Endothelial cell of umbilical vein (primary cell): ENCODE results near the gene PBX3. TPM values are rescaled to one million over a fixed set of nuclear protein-coding genes. Genes with fewer than 3 reads are reported as not detected.

Experiments used
- BruUV-seq: library from RNA; stranded (reverse); fragments of 400-500 nt; replicated peaks from 2 replicates; lab custom pipeline; 2021; lab: Mats Ljungman, UMichigan
- CTCF ChIA-PET: fragments of 300-600, 350-600 bp; sonication (Branson Sonifier 250); formaldehyde crosslinking; loops from one replicate; lab custom pipeline; 2021; ENCODE audit warnings: antibody characterized with exemption, inconsistent platforms; lab: Charles Lee
- POLR2A ChIA-PET: fragments of 300-600, 350-600 bp; sonication (Branson Sonifier 250); formaldehyde crosslinking; loops from one replicate; lab custom pipeline; 2021; ENCODE audit warnings: antibody characterized with exemption, inconsistent platforms; lab: Charles Lee
- DNase-seq: peaks from one replicate; pipeline ENCODE4 v3.0.0-alpha.2; 2011; ENCODE audit warnings: low read depth, low spot score
- FAIRE-seq: peaks from 2 replicates; lab custom pipeline; 2011; peaks lifted over from hg19 to GRCh38; lab: Jason Lieb, UNC
- H2AFZ ChIP-seq: 2 replicates; pipeline ENCODE4 v1.6.0; 2012; ENCODE audit warnings: low read depth, low read length, control low read depth, inconsistent platforms
- H3K27ac ChIP-seq: 2 replicates; pipeline ENCODE4 v1.5.1; 2011; ENCODE audit warnings: low read depth, mild to moderate bottlenecking, control low read depth, low read length, moderate library complexity; ENCODE audit not compliant: insufficient read depth
- H3K27me3 ChIP-seq, 2 experiments: 2 replicates each; pipeline versions ENCODE4 v1.6.0 to v1.6.1; 2011; ENCODE audit warnings: low read length in 2 of 2, mixed read lengths in 1 of 2; ENCODE audit not compliant: control insufficient read depth in 2 of 2, insufficient read depth in 2 of 2
- H3K36me3 ChIP-seq, 2 experiments: 2 replicates in 1 of 2; 3 replicates in 1 of 2; pipeline ENCODE4 v1.5.1; 2011; ENCODE audit warnings: low read length in 2 of 2, mild to moderate bottlenecking in 1 of 2, moderate library complexity in 1 of 2; ENCODE audit not compliant: control insufficient read depth in 2 of 2, insufficient read depth in 2 of 2; ENCODE audit errors: extremely low read depth in 1 of 2
- H3K4me1 ChIP-seq: 3 replicates; pipeline ENCODE4 v1.5.1; 2011; ENCODE audit warnings: mild to moderate bottlenecking, low read length; ENCODE audit not compliant: control insufficient read depth, insufficient read depth; ENCODE audit errors: extremely low read depth
- H3K4me2 ChIP-seq: 2 replicates; pipeline ENCODE4 v1.6.1; 2011; ENCODE audit warnings: low read length, control low read depth, mixed read lengths; ENCODE audit not compliant: insufficient read depth
- H3K4me3 ChIP-seq, 3 experiments: fragments of 200-600 bp in 1 of 3; sonication (generic), shearing (Covaris generic) in 1 of 3; replicated peaks in 1 of 3; 2 replicates each; pipeline ENCODE4 v1.5.1; 2011 to 2016; ENCODE audit warnings: control low read depth in 3 of 3, low read length in 3 of 3, mild to moderate bottlenecking in 2 of 3, inconsistent platforms in 1 of 3, low read depth in 1 of 3, moderate library complexity in 1 of 3; ENCODE audit not compliant: insufficient read depth in 1 of 3
- H3K79me2 ChIP-seq: 2 replicates; pipeline ENCODE4 v1.6.0; 2012; ENCODE audit warnings: low read length, inconsistent platforms; ENCODE audit not compliant: control insufficient read depth, insufficient read depth
- H3K9ac ChIP-seq: replicated peaks from 2 replicates; pipeline ENCODE3; 2011; ENCODE audit warnings: low read length, control low read depth; ENCODE audit not compliant: insufficient read depth; ENCODE audit errors: extremely low read depth
- H3K9me1 ChIP-seq: replicated peaks from 3 replicates; pipeline ENCODE4 v1.6.0; 2011; ENCODE audit warnings: mild to moderate bottlenecking, low read length; ENCODE audit not compliant: control insufficient read depth, insufficient read depth; ENCODE audit errors: extremely low read depth
- H3K9me3 ChIP-seq: replicated peaks from 2 replicates; pipeline ENCODE4 v1.5.1; 2012; ENCODE audit warnings: low read length, inconsistent platforms; ENCODE audit not compliant: control insufficient read depth, insufficient read depth
- H4K20me1 ChIP-seq: replicated peaks from 2 replicates; pipeline ENCODE3; 2011; ENCODE audit warnings: mild to moderate bottlenecking, low read length; ENCODE audit not compliant: control insufficient read depth, insufficient read depth; ENCODE audit errors: extremely low read depth
- CTCF ChIP-seq, 2 donors: IDR thresholded peaks; 1 replicate in 1 of 2; 2 replicates in 1 of 2; pipeline ENCODE4 v1.5.1; 2011; ENCODE audit warnings: low read length in 2 of 2, mild to moderate bottlenecking in 2 of 2, moderate library complexity in 2 of 2, control low read depth in 1 of 2, inconsistent platforms in 1 of 2, low read depth in 1 of 2; ENCODE audit not compliant: insufficient read depth in 1 of 2; ENCODE audit errors: extremely low read depth in 1 of 2
- EZH2 ChIP-seq: IDR thresholded peaks from 2 replicates; pipeline ENCODE4 v1.6.1; 2012; ENCODE audit warnings: borderline replicate concordance, low read depth, mild to moderate bottlenecking, moderate library complexity, low read length, inconsistent platforms; ENCODE audit not compliant: severe bottlenecking
- FOS ChIP-seq: IDR thresholded peaks from 2 replicates; pipeline ENCODE4 v1.6.1; 2011; ENCODE audit warnings: mild to moderate bottlenecking, low read length, moderate library complexity, borderline replicate concordance; ENCODE audit not compliant: insufficient read depth
- GATA2 ChIP-seq: IDR thresholded peaks from 2 replicates; pipeline ENCODE4 v1.7.0; 2011; ENCODE audit warnings: low read depth, mild to moderate bottlenecking, moderate library complexity, mixed read lengths, low read length; ENCODE audit not compliant: insufficient read length, insufficient read depth
- JUN ChIP-seq: IDR thresholded peaks from 2 replicates; pipeline ENCODE4 v1.6.1; 2011; ENCODE audit warnings: borderline replicate concordance, low read depth; ENCODE audit not compliant: insufficient read length, insufficient read depth
- MAX ChIP-seq: IDR thresholded peaks from 2 replicates; pipeline ENCODE4 v1.6.1; 2011; ENCODE audit not compliant: insufficient read depth, insufficient read length
- MYC ChIP-seq: IDR thresholded peaks from one replicate; pipeline ENCODE4 v1.6.1; 2011; ENCODE audit warnings: mild to moderate bottlenecking, low read depth, low read length
- POLR2A ChIP-seq: IDR thresholded peaks from 2 replicates; pipeline ENCODE4 v1.6.1; 2012; ENCODE audit warnings: low read depth, mild to moderate bottlenecking, control low read depth, low read length
- POLR2AphosphoS5 ChIP-seq: IDR thresholded peaks from 2 replicates; pipeline ENCODE4 v1.6.1; 2012; ENCODE audit warnings: low read depth, mild to moderate bottlenecking, control low read depth, low read length, moderate library complexity; ENCODE audit not compliant: insufficient read depth
- dilution Hi-C: fragments of 300-500 bp; cut with MboI; formaldehyde crosslinking; loops from one replicate; pipeline ENCODE4 v1.15.0; 2019; ENCODE audit warnings: low sequenced_read_pairs; ENCODE audit not compliant: extremely low pct_ligation_motif_present
- intact Hi-C: fragments of 100-400 bp; cut with micrococcal nuclease; formaldehyde crosslinking; loops from one replicate; pipeline ENCODE4 v1.10.0; 2022
- polyA plus RNA-seq, 4 experiments: library from polyadenylated mRNA; depleted of rRNA in 3 of 4; stranded (reverse) in 3 of 4; unstranded in 1 of 4; fragments of >200 nt; gene quantifications; 2 replicates each; pipeline versions ENCODE4 v1.2.1 to v1.2.3, GENCODE V29; 2011 to 2012; ENCODE audit warnings: missing spikeins in 1 of 4
- total RNA-seq: library from RNA; stranded (reverse); gene quantifications from 2 replicates; pipeline ENCODE4 v1.2.3, GENCODE V29; 2021

PBX3 gene
- total and polyA plus RNA-seq, 2 donors (not counting 3 experiments of a cell fraction or from before 2014, with no cell fraction given), result 18.8 to 42.0 TPM

- peaks cover 28% of the 10 kb centered on the region for H3K79me2 ChIP-seq
- H3K4me1 ChIP-seq, result peaks cover 4% of the 10 kb centered on the region
- POLR2A ChIA-PET, result no interaction called here
- no peak overlapping the region for H3K27ac ChIP-seq
- H3K9ac ChIP-seq, result no peak overlapping the region
- H3K36me3 ChIP-seq, result no peaks in the 10 kb centered on the region
- H3K4me3 ChIP-seq, result no peak overlapping the region
- BruUV-seq, result no TSS peak
- H4K20me1 ChIP-seq, result no peaks in the 10 kb centered on the region
- H3K4me2 ChIP-seq, result no peak overlapping the region
- TF ChIP-seq MAX, result no peak
- no peak for TF ChIP-seq MYC
- TF ChIP-seq JUN, result no peak
- TF ChIP-seq POLR2A, result no peak
- TF ChIP-seq GATA2, result no peak
- TF ChIP-seq POLR2AphosphoS5, result no peak
- TF ChIP-seq EZH2, result no peak
- TF ChIP-seq CTCF (IDR thresholded peaks at IDR 0.05; ENCODE audit: extremely low read depth in 1 of 2, insufficient read depth in 1 of 2, low read depth in 1 of 2, low read length in 2 of 2), result no peak
- no peak for TF ChIP-seq FOS
- FAIRE-seq (no peak), DNase-seq (no peak)
- no peaks in the 10 kb centered on the region for H3K9me1 ChIP-seq
- no peaks in the 10 kb centered on the region for H3K27me3 ChIP-seq
- dilution Hi-C loops, result no loop called here
- no peak overlapping the region for H2AFZ ChIP-seq
- intact Hi-C loops, result no loop called here
- CTCF ChIA-PET, result interaction anchor here (0.7 kb wide), 1 partner anchor 11 kb away, joined by 3 read pairs; no protein-coding TSS in a partner anchor
- H3K9me3 ChIP-seq, result no peaks in the 10 kb centered on the region
Observed at GRCh38 chr9:125767349-125767748, 20.2 kb downstream of the PBX3 start.
